Measurements from ENCODE around the gene AEBP1. TPM values are rescaled to one million over a fixed set of nuclear protein-coding genes. Genes with fewer than 3 reads are reported as not detected.
A peak's percentile ranks its signal among the peaks of the same experiment; 100 is the strongest.

The AEBP1 gene
- total and polyA plus RNA-seq, 9 of the 15 experiments (the other 6 are each of a cell fraction or from before 2014, with no cell fraction given), result 0.03 to 0.78 (median 0.30) TPM; not detected in 2

DNA sequence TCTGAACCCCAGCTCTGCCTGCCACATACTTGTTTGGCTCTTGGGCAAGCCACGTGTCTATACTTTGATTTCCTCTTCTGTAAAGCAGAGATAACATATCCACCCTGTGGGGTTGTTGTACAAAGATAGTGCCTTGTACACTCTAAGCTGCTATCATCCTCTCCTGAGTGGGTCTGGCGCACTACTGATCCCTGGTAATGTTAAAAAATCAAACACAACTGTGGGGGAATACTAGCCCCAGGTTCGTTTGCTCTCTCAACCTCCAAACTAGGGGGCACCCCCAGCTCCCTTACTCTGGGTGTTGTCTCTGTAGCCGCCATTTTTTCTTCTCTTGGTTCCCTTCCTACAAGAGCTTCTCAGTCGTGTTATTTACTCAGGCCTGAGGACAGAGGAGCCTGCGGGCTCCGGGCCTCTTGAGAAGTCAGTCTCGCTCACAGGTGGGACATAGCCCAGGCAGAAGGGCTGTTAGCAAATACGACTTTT lies 22.8 kb upstream of the AEBP1 start (continued):
- TF ChIP-seq, protein P1, sequence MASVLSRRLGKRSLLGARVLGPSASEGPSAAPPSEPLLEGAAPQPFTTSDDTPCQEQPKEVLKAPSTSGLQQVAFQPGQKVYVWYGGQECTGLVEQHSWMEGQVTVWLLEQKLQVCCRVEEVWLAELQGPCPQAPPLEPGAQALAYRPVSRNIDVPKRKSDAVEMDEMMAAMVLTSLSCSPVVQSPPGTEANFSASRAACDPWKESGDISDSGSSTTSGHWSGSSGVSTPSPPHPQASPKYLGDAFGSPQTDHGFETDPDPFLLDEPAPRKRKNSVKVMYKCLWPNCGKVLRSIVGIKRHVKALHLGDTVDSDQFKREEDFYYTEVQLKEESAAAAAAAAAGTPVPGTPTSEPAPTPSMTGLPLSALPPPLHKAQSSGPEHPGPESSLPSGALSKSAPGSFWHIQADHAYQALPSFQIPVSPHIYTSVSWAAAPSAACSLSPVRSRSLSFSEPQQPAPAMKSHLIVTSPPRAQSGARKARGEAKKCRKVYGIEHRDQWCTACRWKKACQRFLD (CRISPR knock-in tag; IDR thresholded peaks at IDR 0.05), result peak; percentile 98
- peak; percentile 54; the same call in 1 of the 2 replicates for TF ChIP-seq JUND (IDR thresholded peaks at IDR 0.05; ENCODE audit: borderline replicate concordance, low read depth, low read length)
- TF ChIP-seq JUND (tag; IDR thresholded peaks at IDR 0.05; ENCODE audit: borderline replicate concordance, low read depth, low read length), result no peak; the same call in 2 of the 3 replicates
- TF ChIP-seq, protein P2, sequence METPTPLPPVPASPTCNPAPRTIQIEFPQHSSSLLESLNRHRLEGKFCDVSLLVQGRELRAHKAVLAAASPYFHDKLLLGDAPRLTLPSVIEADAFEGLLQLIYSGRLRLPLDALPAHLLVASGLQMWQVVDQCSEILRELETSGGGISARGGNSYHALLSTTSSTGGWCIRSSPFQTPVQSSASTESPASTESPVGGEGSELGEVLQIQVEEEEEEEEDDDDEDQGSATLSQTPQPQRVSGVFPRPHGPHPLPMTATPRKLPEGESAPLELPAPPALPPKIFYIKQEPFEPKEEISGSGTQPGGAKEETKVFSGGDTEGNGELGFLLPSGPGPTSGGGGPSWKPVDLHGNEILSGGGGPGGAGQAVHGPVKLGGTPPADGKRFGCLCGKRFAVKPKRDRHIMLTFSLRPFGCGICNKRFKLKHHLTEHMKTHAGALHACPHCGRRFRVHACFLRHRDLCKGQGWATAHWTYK (CRISPR knock-in tag; IDR thresholded peaks at IDR 0.05), result 0 out of 2 replicates have a peak, but pooled peaks have one; percentile 61
- peak; percentile 93 for TF ChIP-seq FOXM1 (IDR thresholded peaks at IDR 0.05; ENCODE audit: low read depth)
- no peak for TF ChIP-seq FOXM1 (CRISPR knock-in tag; IDR thresholded peaks at IDR 0.05; ENCODE audit: low read depth)
- TF ChIP-seq BHLHE40 (IDR thresholded peaks at IDR 0.05; ENCODE audit: low read length), result peak; percentile 93
- TF ChIP-seq KLF16 (IDR thresholded peaks at IDR 0.05), result peak; percentile 98
- TF ChIP-seq TFAM (CRISPR knock-in tag; conservative IDR thresholded peaks at IDR 0.05), result no peak
- TF ChIP-seq, protein P3, sequence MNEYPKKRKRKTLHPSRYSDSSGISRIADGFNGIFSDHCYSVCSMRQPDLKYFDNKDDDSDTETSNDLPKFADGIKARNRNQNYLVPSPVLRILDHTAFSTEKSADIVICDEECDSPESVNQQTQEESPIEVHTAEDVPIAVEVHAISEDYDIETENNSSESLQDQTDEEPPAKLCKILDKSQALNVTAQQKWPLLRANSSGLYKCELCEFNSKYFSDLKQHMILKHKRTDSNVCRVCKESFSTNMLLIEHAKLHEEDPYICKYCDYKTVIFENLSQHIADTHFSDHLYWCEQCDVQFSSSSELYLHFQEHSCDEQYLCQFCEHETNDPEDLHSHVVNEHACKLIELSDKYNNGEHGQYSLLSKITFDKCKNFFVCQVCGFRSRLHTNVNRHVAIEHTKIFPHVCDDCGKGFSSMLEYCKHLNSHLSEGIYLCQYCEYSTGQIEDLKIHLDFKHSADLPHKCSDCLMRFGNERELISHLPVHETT (CRISPR knock-in tag; conservative IDR thresholded peaks at IDR 0.05 in 1 of 2, IDR thresholded peaks at IDR 0.05 in 1 of 2), result peak in 1 of 2 experiments; percentile 94; a peak in 2 of 4 replicates
- TF ChIP-seq ZNF561 (CRISPR knock-in tag; conservative IDR thresholded peaks at IDR 0.05), result no peak
- TF ChIP-seq TCF3 (CRISPR knock-in tag; IDR thresholded peaks at IDR 0.05), result peak; percentile 98
- no peak for TF ChIP-seq TAF1 (IDR thresholded peaks at IDR 0.05; ENCODE audit: control insufficient read depth, extremely low read depth, insufficient read depth, low read length, severe bottlenecking)
- TF ChIP-seq ZKSCAN8 (CRISPR knock-in tag; IDR thresholded peaks at IDR 0.05), result 0 out of 2 replicates have a peak, but pooled peaks have one; percentile 55
- TF ChIP-seq ETV1 (tag; conservative IDR thresholded peaks at IDR 0.05; ENCODE audit: low read depth), result peak; percentile 45; the same call in 1 of the 2 replicates
- TF ChIP-seq, protein P4, sequence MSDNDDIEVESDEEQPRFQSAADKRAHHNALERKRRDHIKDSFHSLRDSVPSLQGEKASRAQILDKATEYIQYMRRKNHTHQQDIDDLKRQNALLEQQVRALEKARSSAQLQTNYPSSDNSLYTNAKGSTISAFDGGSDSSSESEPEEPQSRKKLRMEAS (CRISPR knock-in tag; IDR thresholded peaks at IDR 0.05), result peak; percentile 64; the same call in 1 of the 2 replicates
- TF ChIP-seq TEAD2 (tag; IDR thresholded peaks at IDR 0.05), result 0 out of 2 replicates have a peak, but pooled peaks have one; percentile 17
- TF ChIP-seq, protein P5, sequence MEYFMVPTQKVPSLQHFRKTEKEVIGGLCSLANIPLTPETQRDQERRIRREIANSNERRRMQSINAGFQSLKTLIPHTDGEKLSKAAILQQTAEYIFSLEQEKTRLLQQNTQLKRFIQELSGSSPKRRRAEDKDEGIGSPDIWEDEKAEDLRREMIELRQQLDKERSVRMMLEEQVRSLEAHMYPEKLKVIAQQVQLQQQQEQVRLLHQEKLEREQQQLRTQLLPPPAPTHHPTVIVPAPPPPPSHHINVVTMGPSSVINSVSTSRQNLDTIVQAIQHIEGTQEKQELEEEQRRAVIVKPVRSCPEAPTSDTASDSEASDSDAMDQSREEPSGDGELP (CRISPR knock-in tag; IDR thresholded peaks at IDR 0.05; ENCODE audit: borderline replicate concordance), result peak; percentile 42; the same call in 1 of the 2 replicates
- peak; percentile 91 for TF ChIP-seq EP300 (IDR thresholded peaks at IDR 0.05; ENCODE audit: low read length)
- TF ChIP-seq HMG20A (CRISPR knock-in tag; conservative IDR thresholded peaks at IDR 0.05), result peak; percentile 94
- TF ChIP-seq MYC (IDR thresholded peaks at IDR 0.05; ENCODE audit: low read depth, low read length), result peak; percentile 87
- TF ChIP-seq MYC (CRISPR knock-in tag; IDR thresholded peaks at IDR 0.05; ENCODE audit: borderline replicate concordance, low read depth), result no peak
- TF ChIP-seq CBFA2T3 (IDR thresholded peaks at IDR 0.05), result peak; percentile 99
- peak; percentile 30; the same call in 1 of the 2 replicates for TF ChIP-seq NFE2 (IDR thresholded peaks at IDR 0.05; ENCODE audit: low read depth)
